ENCODE data around the gene CYS1. TPM values are rescaled to one million over a fixed set of nuclear protein-coding genes. Genes with fewer than 3 reads are reported as not detected.
A peak's percentile ranks its signal among the peaks of the same experiment; 100 is the strongest.

The CYS1 gene
- total and polyA plus RNA-seq, 2 of the 13 experiments (the other 11 are each of a cell fraction or from before 2014, with no cell fraction given), result 0.04 TPM; not detected in 1

DNA sequence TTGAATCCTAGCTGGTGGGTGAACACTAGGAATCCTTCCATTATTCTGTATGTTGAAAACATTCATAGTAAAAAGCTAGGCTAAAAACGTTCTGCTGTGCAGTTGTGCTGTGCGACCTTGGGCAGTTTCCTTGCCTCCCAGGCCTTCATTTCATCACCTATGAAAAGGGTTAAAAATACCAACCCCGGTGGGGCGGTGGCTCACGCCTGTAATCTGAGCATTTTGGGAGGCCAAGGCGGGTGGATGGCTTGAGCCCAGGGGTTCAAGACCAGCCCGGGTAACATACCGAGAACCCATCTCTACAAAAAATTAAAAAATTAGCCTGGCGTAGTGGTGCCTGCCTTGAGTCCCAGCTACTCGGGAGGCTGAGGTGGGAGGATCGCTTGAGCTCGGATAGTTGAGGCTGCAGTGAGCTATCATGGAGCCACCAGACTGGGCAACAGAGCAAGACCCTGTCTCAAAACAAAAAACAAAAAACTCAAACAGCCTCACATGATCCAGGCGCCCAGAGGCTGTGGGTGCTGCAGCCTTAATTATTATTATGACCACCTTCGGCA lies 39.5 kb upstream of the CYS1 start (continued):
- TF ChIP-seq, protein P1, sequence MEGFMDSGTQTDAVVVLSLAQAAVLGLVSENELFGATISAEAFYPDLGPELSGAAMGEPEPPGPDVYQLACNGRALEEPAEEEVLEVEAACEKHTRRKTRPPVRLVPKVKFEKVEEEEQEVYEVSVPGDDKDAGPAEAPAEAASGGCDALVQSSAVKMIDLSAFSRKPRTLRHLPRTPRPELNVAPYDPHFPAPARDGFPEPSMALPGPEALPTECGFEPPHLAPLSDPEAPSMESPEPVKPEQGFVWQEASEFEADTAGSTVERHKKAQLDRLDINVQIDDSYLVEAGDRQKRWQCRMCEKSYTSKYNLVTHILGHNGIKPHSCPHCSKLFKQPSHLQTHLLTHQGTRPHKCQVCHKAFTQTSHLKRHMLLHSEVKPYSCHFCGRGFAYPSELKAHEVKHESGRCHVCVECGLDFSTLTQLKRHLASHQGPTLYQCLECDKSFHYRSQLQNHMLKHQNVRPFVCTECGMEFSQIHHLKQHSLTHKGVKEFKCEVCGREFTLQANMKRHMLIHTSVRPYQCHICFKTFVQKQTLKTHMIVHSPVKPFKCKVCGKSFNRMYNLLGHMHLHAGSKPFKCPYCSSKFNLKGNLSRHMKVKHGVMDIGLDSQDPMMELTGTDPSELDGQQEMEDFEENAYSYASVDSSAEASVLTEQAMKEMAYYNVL (CRISPR knock-in tag; IDR thresholded peaks at IDR 0.05; ENCODE audit: borderline replicate concordance), result no peak
- TF ChIP-seq, protein P2, sequence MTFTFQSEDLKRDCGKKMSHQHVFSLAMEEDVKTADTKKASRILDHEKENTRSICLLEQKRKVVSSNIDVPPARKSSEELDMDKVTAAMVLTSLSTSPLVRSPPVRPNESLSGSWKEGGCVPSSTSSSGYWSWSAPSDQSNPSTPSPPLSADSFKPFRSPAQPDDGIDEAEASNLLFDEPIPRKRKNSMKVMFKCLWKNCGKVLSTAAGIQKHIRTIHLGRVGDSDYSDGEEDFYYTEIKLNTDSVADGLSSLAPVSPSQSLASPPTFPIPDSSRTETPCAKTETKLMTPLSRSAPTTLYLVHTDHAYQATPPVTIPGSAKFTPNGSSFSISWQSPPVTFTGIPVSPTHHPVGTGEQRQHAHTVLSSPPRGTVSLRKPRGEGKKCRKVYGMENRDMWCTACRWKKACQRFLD (CRISPR knock-in tag; IDR thresholded peaks at IDR 0.05; ENCODE audit: borderline replicate concordance), result 0 out of 2 replicates have a peak, but pooled peaks have one; percentile 8
- TF ChIP-seq MBNL3 (CRISPR knock-in tag; conservative IDR thresholded peaks at IDR 0.05), result no peak
- TF ChIP-seq, protein P3, sequence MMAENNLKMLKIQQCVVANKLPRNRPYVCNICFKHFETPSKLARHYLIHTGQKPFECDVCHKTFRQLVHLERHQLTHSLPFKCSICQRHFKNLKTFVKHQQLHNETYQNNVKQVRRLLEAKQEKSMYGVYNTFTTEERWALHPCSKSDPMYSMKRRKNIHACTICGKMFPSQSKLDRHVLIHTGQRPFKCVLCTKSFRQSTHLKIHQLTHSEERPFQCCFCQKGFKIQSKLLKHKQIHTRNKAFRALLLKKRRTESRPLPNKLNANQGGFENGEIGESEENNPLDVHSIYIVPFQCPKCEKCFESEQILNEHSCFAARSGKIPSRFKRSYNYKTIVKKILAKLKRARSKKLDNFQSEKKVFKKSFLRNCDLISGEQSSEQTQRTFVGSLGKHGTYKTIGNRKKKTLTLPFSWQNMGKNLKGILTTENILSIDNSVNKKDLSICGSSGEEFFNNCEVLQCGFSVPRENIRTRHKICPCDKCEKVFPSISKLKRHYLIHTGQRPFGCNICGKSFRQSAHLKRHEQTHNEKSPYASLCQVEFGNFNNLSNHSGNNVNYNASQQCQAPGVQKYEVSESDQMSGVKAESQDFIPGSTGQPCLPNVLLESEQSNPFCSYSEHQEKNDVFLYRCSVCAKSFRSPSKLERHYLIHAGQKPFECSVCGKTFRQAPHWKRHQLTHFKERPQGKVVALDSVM (CRISPR knock-in tag; IDR thresholded peaks at IDR 0.05), result peak; percentile 93
- no peak for TF ChIP-seq ZBTB42 (CRISPR knock-in tag; IDR thresholded peaks at IDR 0.05)
- TF ChIP-seq, protein P4, sequence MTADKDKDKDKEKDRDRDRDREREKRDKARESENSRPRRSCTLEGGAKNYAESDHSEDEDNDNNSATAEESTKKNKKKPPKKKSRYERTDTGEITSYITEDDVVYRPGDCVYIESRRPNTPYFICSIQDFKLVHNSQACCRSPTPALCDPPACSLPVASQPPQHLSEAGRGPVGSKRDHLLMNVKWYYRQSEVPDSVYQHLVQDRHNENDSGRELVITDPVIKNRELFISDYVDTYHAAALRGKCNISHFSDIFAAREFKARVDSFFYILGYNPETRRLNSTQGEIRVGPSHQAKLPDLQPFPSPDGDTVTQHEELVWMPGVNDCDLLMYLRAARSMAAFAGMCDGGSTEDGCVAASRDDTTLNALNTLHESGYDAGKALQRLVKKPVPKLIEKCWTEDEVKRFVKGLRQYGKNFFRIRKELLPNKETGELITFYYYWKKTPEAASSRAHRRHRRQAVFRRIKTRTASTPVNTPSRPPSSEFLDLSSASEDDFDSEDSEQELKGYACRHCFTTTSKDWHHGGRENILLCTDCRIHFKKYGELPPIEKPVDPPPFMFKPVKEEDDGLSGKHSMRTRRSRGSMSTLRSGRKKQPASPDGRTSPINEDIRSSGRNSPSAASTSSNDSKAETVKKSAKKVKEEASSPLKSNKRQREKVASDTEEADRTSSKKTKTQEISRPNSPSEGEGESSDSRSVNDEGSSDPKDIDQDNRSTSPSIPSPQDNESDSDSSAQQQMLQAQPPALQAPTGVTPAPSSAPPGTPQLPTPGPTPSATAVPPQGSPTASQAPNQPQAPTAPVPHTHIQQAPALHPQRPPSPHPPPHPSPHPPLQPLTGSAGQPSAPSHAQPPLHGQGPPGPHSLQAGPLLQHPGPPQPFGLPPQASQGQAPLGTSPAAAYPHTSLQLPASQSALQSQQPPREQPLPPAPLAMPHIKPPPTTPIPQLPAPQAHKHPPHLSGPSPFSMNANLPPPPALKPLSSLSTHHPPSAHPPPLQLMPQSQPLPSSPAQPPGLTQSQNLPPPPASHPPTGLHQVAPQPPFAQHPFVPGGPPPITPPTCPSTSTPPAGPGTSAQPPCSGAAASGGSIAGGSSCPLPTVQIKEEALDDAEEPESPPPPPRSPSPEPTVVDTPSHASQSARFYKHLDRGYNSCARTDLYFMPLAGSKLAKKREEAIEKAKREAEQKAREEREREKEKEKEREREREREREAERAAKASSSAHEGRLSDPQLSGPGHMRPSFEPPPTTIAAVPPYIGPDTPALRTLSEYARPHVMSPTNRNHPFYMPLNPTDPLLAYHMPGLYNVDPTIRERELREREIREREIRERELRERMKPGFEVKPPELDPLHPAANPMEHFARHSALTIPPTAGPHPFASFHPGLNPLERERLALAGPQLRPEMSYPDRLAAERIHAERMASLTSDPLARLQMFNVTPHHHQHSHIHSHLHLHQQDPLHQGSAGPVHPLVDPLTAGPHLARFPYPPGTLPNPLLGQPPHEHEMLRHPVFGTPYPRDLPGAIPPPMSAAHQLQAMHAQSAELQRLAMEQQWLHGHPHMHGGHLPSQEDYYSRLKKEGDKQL (CRISPR knock-in tag; IDR thresholded peaks at IDR 0.05; ENCODE audit: low read depth), result no peak
- TF ChIP-seq ZNF776 (CRISPR knock-in tag; IDR thresholded peaks at IDR 0.05), result no peak
- no peak for TF ChIP-seq PTBP1 (IDR thresholded peaks at IDR 0.05; ENCODE audit: low read depth, low read length, poor library complexity, severe bottlenecking)
- no peak for TF ChIP-seq NCOA2 (CRISPR knock-in tag; IDR thresholded peaks at IDR 0.05)
- TF ChIP-seq, protein P5, sequence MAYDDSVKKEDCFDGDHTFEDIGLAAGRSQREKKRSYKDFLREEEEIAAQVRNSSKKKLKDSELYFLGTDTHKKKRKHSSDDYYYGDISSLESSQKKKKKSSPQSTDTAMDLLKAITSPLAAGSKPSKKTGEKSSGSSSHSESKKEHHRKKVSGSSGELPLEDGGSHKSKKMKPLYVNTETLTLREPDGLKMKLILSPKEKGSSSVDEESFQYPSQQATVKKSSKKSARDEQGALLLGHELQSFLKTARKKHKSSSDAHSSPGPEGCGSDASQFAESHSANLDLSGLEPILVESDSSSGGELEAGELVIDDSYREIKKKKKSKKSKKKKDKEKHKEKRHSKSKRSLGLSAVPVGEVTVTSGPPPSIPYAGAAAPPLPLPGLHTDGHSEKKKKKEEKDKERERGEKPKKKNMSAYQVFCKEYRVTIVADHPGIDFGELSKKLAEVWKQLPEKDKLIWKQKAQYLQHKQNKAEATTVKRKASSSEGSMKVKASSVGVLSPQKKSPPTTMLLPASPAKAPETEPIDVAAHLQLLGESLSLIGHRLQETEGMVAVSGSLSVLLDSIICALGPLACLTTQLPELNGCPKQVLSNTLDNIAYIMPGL (CRISPR knock-in tag; IDR thresholded peaks at IDR 0.05; ENCODE audit: borderline replicate concordance in 1 of 2, low read depth in 1 of 2), result no peak
- no peak for TF ChIP-seq PCBP2 (optimal IDR thresholded peaks at IDR 0.05; ENCODE audit: low read depth, low read length, poor library complexity, severe bottlenecking)
- TF ChIP-seq GPBP1L1 (CRISPR knock-in tag; IDR thresholded peaks at IDR 0.05), result no peak
- peak; percentile 68; the same call in 1 of the 2 replicates for TF ChIP-seq ZNF3 (CRISPR knock-in tag; IDR thresholded peaks at IDR 0.05)
- TF ChIP-seq SRSF1 (optimal IDR thresholded peaks at IDR 0.05; ENCODE audit: low read depth, low read length), result no peak

Data from HepG2 (cell line).